ENCODE data around the gene ALDH5A1.

DNA sequence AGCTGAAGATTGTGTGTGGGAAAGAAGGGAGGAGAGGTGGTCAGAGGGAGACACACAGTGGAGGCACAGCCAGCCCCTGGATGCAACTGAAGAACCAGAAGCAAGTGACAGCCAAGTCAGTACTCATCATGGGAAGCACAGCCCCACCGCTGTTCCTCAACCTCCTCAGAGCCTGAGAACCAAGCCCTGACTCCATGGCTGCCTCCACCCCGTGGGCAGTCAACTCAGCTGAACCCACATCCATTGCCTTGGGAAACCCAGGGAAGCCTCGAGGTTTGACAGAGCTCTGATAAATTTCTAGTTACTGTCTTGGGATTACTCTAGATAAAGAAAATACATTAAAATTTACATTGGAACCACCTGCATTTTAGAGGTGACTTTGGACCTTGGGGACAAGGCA, 29.6 kb downstream of the ALDH5A1 start:
- TF ChIP-seq, protein P1, sequence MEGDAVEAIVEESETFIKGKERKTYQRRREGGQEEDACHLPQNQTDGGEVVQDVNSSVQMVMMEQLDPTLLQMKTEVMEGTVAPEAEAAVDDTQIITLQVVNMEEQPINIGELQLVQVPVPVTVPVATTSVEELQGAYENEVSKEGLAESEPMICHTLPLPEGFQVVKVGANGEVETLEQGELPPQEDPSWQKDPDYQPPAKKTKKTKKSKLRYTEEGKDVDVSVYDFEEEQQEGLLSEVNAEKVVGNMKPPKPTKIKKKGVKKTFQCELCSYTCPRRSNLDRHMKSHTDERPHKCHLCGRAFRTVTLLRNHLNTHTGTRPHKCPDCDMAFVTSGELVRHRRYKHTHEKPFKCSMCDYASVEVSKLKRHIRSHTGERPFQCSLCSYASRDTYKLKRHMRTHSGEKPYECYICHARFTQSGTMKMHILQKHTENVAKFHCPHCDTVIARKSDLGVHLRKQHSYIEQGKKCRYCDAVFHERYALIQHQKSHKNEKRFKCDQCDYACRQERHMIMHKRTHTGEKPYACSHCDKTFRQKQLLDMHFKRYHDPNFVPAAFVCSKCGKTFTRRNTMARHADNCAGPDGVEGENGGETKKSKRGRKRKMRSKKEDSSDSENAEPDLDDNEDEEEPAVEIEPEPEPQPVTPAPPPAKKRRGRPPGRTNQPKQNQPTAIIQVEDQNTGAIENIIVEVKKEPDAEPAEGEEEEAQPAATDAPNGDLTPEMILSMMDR (IDR thresholded peaks at IDR 0.05), result no peak
- TF ChIP-seq POLR2AphosphoS5 (IDR thresholded peaks at IDR 0.05; ENCODE audit: insufficient read depth in 1 of 2, low read depth in 1 of 2), result no peak
